Kidney (tissue), 14 donors: ENCODE measurements around the gene LRRC27. TPM values are rescaled to one million over a fixed set of nuclear protein-coding genes. Genes with fewer than 3 reads are reported as not detected.

Experiments used
- DNase-seq, 5 donors: peaks; one replicate each; pipeline ENCODE4 v3.0.0-alpha.2; 2013 to 2020
- FAIRE-seq: peaks from 2 replicates; lab custom pipeline; 2012; peaks lifted over from hg19 to GRCh38; lab: Jason Lieb, UNC
- H3K27ac ChIP-seq, 2 donors: one replicate each; pipeline ENCODE4 v1.7.0; 2013; ENCODE audit warnings: low read depth in 2 of 2, low read length in 2 of 2, inconsistent platforms in 1 of 2
- H3K27me3 ChIP-seq: one replicate; pipeline ENCODE4 v1.7.1; 2013; ENCODE audit warnings: low read length, inconsistent platforms; ENCODE audit not compliant: control insufficient read depth, insufficient read depth
- H3K36me3 ChIP-seq, 3 donors: one replicate each; pipeline versions ENCODE4 v1.7.0 to v1.7.1; 2013; ENCODE audit warnings: low read length in 3 of 3, control low read depth in 1 of 3, inconsistent platforms in 1 of 3; ENCODE audit not compliant: insufficient read depth in 3 of 3, control insufficient read depth in 2 of 3
- H3K4me1 ChIP-seq, 3 donors: one replicate each; pipeline versions ENCODE4 v1.7.0 to v1.7.1; 2013; ENCODE audit warnings: low read length in 3 of 3, inconsistent platforms in 1 of 3, low read depth in 1 of 3; ENCODE audit not compliant: control insufficient read depth in 2 of 3, insufficient read depth in 2 of 3
- H3K4me3 ChIP-seq, 3 donors: one replicate each; pipeline versions ENCODE4 v1.7.0 to v1.8.1; 2013; ENCODE audit warnings: low read length in 3 of 3, control low read depth in 1 of 3, inconsistent platforms in 1 of 3
- H3K9ac ChIP-seq, 3 donors: one replicate each; pipeline versions ENCODE4 v1.7.0 to v1.7.1; 2013; ENCODE audit warnings: low read length in 3 of 3, control low read depth in 1 of 3, inconsistent platforms in 1 of 3
- H3K9me3 ChIP-seq, 3 donors: one replicate each; pipeline versions ENCODE4 v1.7.0 to v1.7.1; 2013; ENCODE audit warnings: low read length in 3 of 3, control low read depth in 1 of 3, inconsistent platforms in 1 of 3; ENCODE audit not compliant: control insufficient read depth in 2 of 3, insufficient read depth in 1 of 3
- intact Hi-C: fragments of 100-400 bp; cut with DNase I; formaldehyde crosslinking; loops from one replicate; pipeline ENCODE4 v1.11.1; 2022
- polyA plus RNA-seq: library from polyadenylated mRNA; stranded (reverse); fragments of 350-450 nt; fragmentation: Illumina TruSeq; extraction: RNeasy Lipid Tissue Mini Kit (QIAGEN cat#74804); gene quantifications from one replicate; pipeline ENCODE4 v1.2.3, GENCODE V29; 2014; ENCODE audit warnings: low read depth, low replicate concordance; ENCODE audit not compliant: insufficient read depth
- total RNA-seq: library from RNA; stranded (reverse); fragmentation: NEBNext Ultra II Directional; extraction: Animal tissue kit (Norgen Biotek cat#: 25700); gene quantifications from one replicate; pipeline ENCODE4 v1.2.1, GENCODE V29; 2021
- TF ChIP-seq, protein P1 (sequence below): IDR thresholded peaks from 3 replicates; pipeline ENCODE4 v1.5.1; 2012; ENCODE audit warnings: mild to moderate bottlenecking, moderate library complexity, borderline replicate concordance; ENCODE audit not compliant: insufficient read depth; ENCODE audit errors: extremely low read depth
- donor health status: control.
- donor health status: control.
- donor health status: control.
- donor health status: control.
- donor health status: control.
- donor health status: DM: yes; HTN: yes; CAD: no.
- donor health status: Normal renal cell carcinoma (clear cell type).

Gene LRRC27
- total and polyA plus RNA-seq, 2 donors from 2014 or later: 14.4 to 14.6 TPM

DNA sequence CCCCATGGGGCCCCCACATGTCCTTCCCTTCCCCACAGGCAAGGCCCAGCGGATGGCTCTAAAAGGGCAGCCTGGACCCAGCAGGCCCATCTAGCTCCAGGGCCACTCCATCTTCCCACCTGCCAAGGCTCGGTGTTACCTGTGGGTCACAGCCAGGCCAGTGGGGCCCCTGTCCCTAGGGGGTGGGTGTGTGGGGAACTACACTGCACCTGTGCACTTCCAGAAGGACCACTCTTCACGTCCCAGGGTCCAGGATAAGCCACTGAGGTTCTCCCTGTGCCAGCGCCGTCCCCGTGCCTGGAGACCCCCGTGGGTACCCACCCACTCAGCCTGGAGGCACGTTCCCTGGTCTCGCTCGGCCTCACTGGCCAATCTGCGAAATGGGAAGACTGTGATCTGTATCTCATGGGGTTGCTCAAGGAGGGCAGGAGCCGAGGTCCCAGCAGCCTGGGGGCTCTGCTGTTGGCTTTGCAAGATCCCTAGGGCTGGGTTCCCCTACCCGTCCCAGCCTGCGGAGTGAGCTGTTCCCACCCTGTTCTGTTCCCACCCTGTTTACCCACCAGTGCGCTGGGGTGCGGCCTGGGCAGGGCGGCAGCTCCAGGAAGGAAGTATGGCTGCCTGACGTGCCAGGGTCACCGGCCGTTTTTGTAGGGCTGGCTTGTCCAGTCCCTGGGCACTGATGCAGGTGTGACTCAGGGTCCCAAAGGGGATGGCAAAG lies 69.6 kb downstream of the LRRC27 start:
- peak in 2 of 5 donors; percentile 53 to 81 for DNase-seq
- peaks cover 0 to 7% (median 0%) of the 10 kb centered on the region in 3 donors for H3K36me3 ChIP-seq
- no peaks in the 10 kb centered on the region for H3K27me3 ChIP-seq
- no peak overlapping the region for H3K4me3 ChIP-seq
- TF ChIP-seq, protein P1, sequence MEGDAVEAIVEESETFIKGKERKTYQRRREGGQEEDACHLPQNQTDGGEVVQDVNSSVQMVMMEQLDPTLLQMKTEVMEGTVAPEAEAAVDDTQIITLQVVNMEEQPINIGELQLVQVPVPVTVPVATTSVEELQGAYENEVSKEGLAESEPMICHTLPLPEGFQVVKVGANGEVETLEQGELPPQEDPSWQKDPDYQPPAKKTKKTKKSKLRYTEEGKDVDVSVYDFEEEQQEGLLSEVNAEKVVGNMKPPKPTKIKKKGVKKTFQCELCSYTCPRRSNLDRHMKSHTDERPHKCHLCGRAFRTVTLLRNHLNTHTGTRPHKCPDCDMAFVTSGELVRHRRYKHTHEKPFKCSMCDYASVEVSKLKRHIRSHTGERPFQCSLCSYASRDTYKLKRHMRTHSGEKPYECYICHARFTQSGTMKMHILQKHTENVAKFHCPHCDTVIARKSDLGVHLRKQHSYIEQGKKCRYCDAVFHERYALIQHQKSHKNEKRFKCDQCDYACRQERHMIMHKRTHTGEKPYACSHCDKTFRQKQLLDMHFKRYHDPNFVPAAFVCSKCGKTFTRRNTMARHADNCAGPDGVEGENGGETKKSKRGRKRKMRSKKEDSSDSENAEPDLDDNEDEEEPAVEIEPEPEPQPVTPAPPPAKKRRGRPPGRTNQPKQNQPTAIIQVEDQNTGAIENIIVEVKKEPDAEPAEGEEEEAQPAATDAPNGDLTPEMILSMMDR: no peak
- H3K9ac ChIP-seq: peak overlapping the region in 1 of 3 donors; percentile 24
- FAIRE-seq: no peak
- peak overlapping the region; percentile 47 to 60 for H3K27ac ChIP-seq
- no peaks in the 10 kb centered on the region for H3K9me3 ChIP-seq
- H3K4me1 ChIP-seq: peaks cover 0 to 37% (median 6%) of the 10 kb centered on the region in 3 donors
- intact Hi-C loops: no loop called here

DNA sequence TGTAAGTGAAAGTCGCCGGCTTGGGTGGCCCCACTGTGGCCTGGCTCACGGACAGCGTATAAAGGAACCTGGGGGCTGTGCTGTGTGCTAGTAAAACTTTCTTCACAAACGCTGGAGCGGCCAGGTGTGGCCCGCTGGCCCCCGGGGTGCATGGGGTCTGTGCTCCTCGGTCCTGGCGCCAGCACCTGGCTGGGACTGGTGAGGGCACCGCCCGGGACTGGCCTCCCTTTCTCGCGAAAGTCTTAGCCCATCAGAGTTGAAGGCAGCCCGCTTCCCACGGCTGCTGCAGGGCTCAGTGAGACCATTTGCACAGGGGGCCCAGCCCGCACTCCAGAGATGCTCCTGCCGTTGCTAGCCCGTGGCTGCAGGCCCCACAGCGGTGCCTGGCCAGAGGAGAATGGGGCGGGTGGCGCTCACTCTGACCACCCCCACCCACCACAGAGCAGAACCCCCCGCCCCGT lies 70.8 kb downstream of the LRRC27 start:
- H3K36me3 ChIP-seq: peaks cover 0 to 7% (median 0%) of the 10 kb centered on the region in 3 donors
- TF ChIP-seq, protein P1: no peak
- intact Hi-C loops: no loop called here
- no peak overlapping the region for H3K9ac ChIP-seq
- H3K9me3 ChIP-seq: no peaks in the 10 kb centered on the region
- no peak overlapping the region for H3K4me3 ChIP-seq
- no peak for FAIRE-seq
- H3K4me1 ChIP-seq: peaks cover 0 to 46% (median 9%) of the 10 kb centered on the region in 3 donors
- H3K27me3 ChIP-seq: no peaks in the 10 kb centered on the region
- no peak overlapping the region for H3K27ac ChIP-seq
- DNase-seq: peak in 2 of 5 donors; percentile 36 to 74

DNA sequence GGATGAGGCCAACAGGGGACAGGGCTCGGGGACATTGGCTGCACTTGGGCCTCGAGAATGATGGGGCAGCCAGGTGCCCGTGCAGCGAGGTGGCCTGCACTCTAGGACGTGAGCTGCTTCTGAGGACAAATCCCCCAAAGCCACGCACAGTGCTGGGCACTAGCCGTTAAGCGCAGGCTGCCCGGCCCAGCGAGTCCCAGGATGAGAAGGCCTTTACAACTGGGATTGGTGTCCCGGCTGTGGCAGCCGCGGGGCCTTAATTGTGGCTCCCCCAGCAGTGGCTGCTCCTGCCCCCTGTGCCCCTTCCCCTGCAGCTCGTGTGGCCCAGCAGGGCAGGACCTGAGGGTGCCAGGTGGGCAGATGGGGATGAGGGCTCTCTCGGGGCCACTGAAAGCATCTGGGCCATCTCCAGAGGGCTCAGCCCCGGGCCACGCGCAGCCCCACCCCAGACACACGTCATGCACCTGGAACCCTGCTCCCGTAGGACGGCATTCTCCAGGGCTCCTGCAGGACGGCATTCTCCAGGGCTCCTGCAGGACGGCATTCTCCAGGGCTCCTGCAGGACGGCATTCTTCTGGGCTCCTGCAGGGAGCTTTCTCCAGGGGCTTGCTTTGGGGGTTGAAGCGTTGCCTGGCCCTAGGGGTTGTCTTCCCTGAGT lies 71.6 kb downstream of the LRRC27 start:
- intact Hi-C loops: no loop called here
- Histone ChIP-seq H3K4me3 (no peak overlapping the region), H3K27me3 (no peaks in the 10 kb centered on the region), H3K9me3 (no peaks in the 10 kb centered on the region), H3K36me3 (peaks cover 0 to 7% (median 0%) of the 10 kb centered on the region in 3 donors), H3K4me1 (peaks cover 0 to 45% (median 9%) of the 10 kb centered on the region in 3 donors), H3K9ac (no peak overlapping the region), H3K27ac (no peak overlapping the region)
- FAIRE-seq (no peak), DNase-seq (peak in 1 of 5 donors; percentile 74)
- TF ChIP-seq, protein P1: no peak
